Retinal pigment epithelial cell (primary cell): Measurements from ENCODE around the gene RGS1.
A peak's percentile ranks its signal among the peaks of the same experiment; 100 is the strongest.

Experiments
- DNase-seq: peaks from one replicate; pipeline ENCODE4 v3.0.0-alpha.2; 2010; ENCODE audit warnings: low read depth
- H3K4me3 ChIP-seq: 2 replicates; pipeline ENCODE4 v1.5.1; 2011; ENCODE audit warnings: mild to moderate bottlenecking, low read length, control low read depth, moderate library complexity
- TF ChIP-seq, protein P1 (sequence below): conservative IDR thresholded peaks from 2 replicates; pipeline ENCODE4 v1.5.1; 2011; ENCODE audit warnings: low read depth, low read length, control low read depth, inconsistent platforms

RGS1 gene

GRCh38 chr1:192555399-192555798 is 20.2 kb upstream of the RGS1 start:
- no peak for DNase-seq
- H3K4me3 ChIP-seq: no peak overlapping the region
- TF ChIP-seq, protein P1, sequence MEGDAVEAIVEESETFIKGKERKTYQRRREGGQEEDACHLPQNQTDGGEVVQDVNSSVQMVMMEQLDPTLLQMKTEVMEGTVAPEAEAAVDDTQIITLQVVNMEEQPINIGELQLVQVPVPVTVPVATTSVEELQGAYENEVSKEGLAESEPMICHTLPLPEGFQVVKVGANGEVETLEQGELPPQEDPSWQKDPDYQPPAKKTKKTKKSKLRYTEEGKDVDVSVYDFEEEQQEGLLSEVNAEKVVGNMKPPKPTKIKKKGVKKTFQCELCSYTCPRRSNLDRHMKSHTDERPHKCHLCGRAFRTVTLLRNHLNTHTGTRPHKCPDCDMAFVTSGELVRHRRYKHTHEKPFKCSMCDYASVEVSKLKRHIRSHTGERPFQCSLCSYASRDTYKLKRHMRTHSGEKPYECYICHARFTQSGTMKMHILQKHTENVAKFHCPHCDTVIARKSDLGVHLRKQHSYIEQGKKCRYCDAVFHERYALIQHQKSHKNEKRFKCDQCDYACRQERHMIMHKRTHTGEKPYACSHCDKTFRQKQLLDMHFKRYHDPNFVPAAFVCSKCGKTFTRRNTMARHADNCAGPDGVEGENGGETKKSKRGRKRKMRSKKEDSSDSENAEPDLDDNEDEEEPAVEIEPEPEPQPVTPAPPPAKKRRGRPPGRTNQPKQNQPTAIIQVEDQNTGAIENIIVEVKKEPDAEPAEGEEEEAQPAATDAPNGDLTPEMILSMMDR: no peak

- no peak overlapping the region for H3K4me3 ChIP-seq
- no peak for DNase-seq
- TF ChIP-seq, protein P1: no peak
Observed at GRCh38 chr1:192557841-192558595, 17.6 kb upstream of the RGS1 start.

- no peak overlapping the region for H3K4me3 ChIP-seq
- peak; percentile 74 for DNase-seq
- TF ChIP-seq, protein P1: no peak
Observed at GRCh38 chr1:192559115-192560006, 16.2 kb upstream of the RGS1 start.

DNA sequence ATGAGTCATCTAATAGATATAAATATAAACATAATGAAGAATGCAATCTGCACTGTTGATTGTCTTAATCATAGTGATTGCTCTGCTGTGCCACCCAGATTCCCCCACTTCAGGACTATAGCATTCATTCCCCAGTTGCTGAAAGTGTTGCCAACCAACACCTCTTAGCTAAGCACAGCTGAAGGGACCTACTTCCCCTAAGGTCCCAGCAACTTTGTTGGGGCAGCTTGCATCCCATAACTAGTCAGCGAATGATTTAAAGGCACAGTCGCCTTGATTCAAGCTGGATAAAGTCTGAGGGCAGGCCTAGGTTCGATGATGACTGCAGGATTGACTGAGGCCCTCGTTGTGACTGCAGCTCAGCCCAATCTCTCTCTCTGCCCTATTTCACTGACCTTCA is 14.3 kb upstream of the RGS1 start:
- TF ChIP-seq, protein P1: no peak
- no peak overlapping the region for H3K4me3 ChIP-seq
- no peak for DNase-seq

- H3K4me3 ChIP-seq: no peak overlapping the region
- TF ChIP-seq, protein P1: no peak
- DNase-seq: no peak
Observed at GRCh38 chr1:192563129-192563528, 12.4 kb upstream of the RGS1 start.

- H3K4me3 ChIP-seq: no peak overlapping the region
- TF ChIP-seq, protein P1: no peak
- no peak for DNase-seq
Observed at GRCh38 chr1:192564099-192564498, 11.5 kb upstream of the RGS1 start.
